ENCODE results near the gene MIOX. TPM values are rescaled to one million over a fixed set of nuclear protein-coding genes. Genes with fewer than 3 reads are reported as not detected.
"Not testable (repeated sequence)": the region's sequence is repeated elsewhere in the genome, so short reads cannot be mapped to it uniquely, and the experiment has no call there.

Gene MIOX
- total RNA-seq, 1 donor from 2014 or later, result not detected

DNA sequence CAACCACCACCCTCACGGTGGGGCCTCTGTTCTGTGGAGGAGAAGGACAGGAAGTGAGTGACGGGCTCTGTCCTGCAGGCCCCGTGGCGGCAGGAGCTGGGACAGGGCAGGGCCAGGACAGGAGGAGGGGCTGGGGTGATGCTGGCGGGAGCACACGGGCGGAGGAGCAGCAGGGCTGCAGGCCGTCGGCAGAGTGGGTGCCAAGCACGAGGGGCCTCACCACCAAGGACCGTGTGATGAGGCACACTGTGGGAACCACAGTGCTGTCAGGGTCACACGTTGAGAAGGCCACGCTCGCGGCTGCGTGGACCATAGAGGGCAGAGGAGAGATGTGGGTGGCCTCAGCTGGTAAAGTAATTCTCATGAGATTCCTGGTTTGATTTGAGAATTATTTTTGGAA, 30.2 kb downstream of the MIOX start:
- TF ChIP-seq, protein P1, sequence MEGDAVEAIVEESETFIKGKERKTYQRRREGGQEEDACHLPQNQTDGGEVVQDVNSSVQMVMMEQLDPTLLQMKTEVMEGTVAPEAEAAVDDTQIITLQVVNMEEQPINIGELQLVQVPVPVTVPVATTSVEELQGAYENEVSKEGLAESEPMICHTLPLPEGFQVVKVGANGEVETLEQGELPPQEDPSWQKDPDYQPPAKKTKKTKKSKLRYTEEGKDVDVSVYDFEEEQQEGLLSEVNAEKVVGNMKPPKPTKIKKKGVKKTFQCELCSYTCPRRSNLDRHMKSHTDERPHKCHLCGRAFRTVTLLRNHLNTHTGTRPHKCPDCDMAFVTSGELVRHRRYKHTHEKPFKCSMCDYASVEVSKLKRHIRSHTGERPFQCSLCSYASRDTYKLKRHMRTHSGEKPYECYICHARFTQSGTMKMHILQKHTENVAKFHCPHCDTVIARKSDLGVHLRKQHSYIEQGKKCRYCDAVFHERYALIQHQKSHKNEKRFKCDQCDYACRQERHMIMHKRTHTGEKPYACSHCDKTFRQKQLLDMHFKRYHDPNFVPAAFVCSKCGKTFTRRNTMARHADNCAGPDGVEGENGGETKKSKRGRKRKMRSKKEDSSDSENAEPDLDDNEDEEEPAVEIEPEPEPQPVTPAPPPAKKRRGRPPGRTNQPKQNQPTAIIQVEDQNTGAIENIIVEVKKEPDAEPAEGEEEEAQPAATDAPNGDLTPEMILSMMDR (IDR thresholded peaks at IDR 0.05; ENCODE audit: borderline replicate concordance), result no peak
- peaks cover 55% of the 10 kb centered on the region for H3K36me3 ChIP-seq
- DNase-seq, result no peak
- no peaks in the 10 kb centered on the region for H3K27me3 ChIP-seq (ENCODE audit: low read depth)
- H3K4me3 ChIP-seq, result no peak overlapping the region
- no peak overlapping the region for H3K27ac ChIP-seq (replicated peaks)
- no peaks in the 10 kb centered on the region for H3K4me1 ChIP-seq
- intact Hi-C loops (cut with micrococcal nuclease), result no loop called here
- no peaks in the 10 kb centered on the region for H3K9me3 ChIP-seq (replicated peaks)

DNA sequence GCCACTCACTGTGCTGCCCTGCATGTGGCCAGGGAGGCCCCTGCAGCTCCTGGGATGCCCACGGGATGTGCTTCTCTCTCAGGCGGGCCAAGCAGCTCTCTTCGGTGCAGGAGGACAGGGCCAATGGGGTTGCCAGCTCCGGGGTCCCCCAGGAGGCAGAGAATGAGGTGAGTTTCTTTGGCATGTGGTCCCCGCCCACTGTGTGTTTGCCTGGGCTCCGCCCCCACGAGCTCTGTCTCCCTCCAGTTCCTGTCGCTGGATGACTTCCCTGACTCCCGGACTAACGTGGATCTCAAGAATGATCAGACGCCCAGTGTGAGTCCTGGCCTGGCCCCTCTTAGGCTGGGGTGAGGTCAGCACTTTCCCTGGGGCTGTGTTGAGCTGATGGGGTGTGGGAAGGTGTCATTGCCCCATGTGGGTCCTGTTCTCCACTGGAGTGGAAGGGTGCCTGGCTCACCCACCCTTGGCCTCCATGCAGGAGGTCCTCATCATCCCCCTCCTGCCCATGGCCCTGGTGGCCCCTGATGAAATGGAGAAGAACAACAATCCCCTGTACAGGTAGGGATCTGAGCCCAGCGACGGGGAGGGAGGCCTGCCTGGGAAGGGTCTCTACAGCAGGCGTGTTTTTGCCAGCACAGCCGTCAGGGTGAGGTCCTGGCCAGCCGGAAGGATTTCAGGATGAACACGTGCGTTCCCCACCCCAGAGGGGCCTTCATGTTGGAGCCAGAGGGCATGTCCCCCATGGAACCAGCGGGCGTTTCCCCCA, 31.0 kb downstream of the MIOX start:
- Histone ChIP-seq H3K36me3 (peaks cover 63% of the 10 kb centered on the region), H3K4me1 (no peaks in the 10 kb centered on the region), H3K27me3 (ENCODE audit: low read depth) (no peaks in the 10 kb centered on the region), H3K4me3 (no peak overlapping the region), H3K9me3 (replicated peaks) (no peaks in the 10 kb centered on the region), H3K27ac (replicated peaks) (no peak overlapping the region)
- no peak for DNase-seq
- TF ChIP-seq, protein P1 (IDR thresholded peaks at IDR 0.05; ENCODE audit: borderline replicate concordance), result no peak
- intact Hi-C loops (cut with micrococcal nuclease), result no loop called here

DNA sequence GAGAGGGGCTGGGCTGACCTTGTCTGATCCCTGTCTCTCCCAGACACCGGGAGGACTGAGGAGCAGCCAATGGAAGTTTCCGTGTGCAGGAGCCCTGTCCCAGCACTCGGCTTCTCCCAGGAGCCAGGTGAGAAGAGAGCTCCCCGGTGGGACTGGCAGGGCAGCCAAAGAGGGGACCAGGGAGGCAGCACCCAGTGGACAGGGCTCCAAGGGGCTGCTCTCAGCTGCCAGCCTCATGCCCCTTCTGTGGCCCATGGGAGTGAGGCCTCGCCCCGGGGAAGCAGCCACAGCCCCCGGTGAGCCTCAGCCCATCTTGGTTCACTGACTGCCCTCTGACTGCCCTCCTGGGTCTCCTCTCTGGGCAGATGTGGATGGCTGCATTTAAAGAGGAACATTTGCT, 31.9 kb downstream of the MIOX start:
- TF ChIP-seq, protein P1 (IDR thresholded peaks at IDR 0.05; ENCODE audit: borderline replicate concordance), result no peak
- no peaks in the 10 kb centered on the region for H3K9me3 ChIP-seq (replicated peaks)
- H3K4me1 ChIP-seq, result peaks cover 3% of the 10 kb centered on the region
- no peaks in the 10 kb centered on the region for H3K27me3 ChIP-seq (ENCODE audit: low read depth)
- peaks cover 72% of the 10 kb centered on the region for H3K36me3 ChIP-seq
- intact Hi-C loops (cut with micrococcal nuclease), result no loop called here
- DNase-seq, result no peak
- no peak overlapping the region for H3K4me3 ChIP-seq
- H3K27ac ChIP-seq (replicated peaks), result no peak overlapping the region

DNA sequence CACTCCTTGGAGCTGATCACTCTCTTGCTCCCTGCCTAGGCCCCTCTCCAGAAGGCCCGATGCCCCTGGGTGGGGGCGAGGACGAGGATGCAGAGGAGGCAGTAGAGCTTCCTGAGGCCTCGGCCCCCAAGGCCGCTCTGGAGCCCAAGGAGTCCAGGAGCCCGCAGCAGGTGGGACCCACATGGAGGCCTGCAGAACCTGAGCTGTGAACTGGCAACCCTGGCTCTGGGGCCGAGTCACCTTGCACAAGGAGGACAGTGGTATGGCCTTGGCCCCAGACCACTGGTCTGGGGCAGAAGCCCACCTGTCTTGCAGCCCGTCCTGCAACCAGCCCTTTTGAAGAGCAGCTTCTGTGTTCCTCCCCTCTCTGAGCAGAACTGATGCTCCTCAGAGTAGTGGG, 32.5 kb downstream of the MIOX start:
- H3K9me3 ChIP-seq (replicated peaks), result no peaks in the 10 kb centered on the region
- no peak overlapping the region for H3K27ac ChIP-seq (replicated peaks)
- H3K27me3 ChIP-seq (ENCODE audit: low read depth), result no peaks in the 10 kb centered on the region
- TF ChIP-seq, protein P1 (IDR thresholded peaks at IDR 0.05; ENCODE audit: borderline replicate concordance), result no peak
- DNase-seq, result no peak
- H3K4me3 ChIP-seq, result no peak overlapping the region
- peaks cover 77% of the 10 kb centered on the region for H3K36me3 ChIP-seq
- intact Hi-C loops (cut with micrococcal nuclease), result no loop called here
- H3K4me1 ChIP-seq, result peaks cover 9% of the 10 kb centered on the region

DNA sequence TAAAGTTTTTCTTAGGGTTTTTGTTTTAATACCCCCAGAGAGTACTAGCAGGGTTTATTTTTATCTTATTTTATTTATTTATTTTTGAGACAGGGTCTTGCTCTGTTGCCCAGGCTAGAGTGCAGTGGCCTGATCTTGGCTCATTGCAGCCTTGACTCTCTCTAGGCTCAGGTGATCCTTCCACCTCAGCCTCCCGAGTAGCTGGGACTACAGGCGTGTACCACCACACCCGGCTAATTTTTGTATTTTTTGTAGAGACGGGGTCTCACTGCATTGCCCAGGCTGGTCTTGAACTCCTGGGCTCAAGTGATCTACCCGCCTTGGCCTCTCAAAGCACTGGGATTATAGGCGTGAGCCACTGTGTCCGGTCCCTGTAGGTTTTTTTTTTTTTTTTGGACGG, 33.5 kb downstream of the MIOX start:
- H3K4me3 ChIP-seq; DNase-seq; intact Hi-C loops (cut with micrococcal nuclease); H3K9me3 ChIP-seq (replicated peaks); H3K27ac ChIP-seq (replicated peaks); H3K27me3 ChIP-seq (ENCODE audit: low read depth): not testable (repeated sequence)
- H3K4me1 ChIP-seq, result peaks cover 19% of the 10 kb centered on the region
- H3K36me3 ChIP-seq, result peaks cover 77% of the 10 kb centered on the region

DNA sequence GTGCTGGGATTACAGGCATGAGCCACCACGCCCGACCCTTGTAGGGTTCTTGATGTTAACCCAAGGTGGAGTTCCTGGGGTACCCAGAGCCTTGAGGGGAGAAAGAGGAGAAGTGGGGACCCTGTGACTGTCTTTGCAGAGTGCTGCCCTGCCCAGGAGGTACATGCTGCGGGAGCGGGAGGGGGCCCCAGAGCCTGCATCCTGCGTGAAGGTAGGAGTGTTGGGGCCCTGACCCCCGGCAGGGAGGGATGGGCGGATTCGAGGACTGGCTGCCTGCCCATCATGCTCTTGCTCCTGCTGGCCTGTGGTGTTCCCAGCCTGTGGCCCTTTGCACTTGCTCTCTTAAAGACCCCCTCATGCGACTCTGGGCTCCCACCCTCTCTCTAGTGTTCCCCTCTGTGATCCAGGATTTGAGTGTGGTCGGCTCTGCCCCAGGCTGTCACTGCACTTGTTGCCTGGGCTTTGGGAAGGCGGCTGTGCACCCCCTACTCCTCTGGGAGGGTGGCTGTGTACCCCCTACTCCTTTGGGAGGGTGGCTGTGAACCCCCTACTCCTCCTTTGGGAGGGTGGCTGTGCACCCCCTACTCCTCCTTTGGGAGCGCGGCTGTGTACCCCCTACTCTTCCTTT, 34.3 kb downstream of the MIOX start:
- no peaks in the 10 kb centered on the region for H3K9me3 ChIP-seq (replicated peaks)
- no peaks in the 10 kb centered on the region for H3K27me3 ChIP-seq (ENCODE audit: low read depth)
- H3K4me1 ChIP-seq, result peaks cover 24% of the 10 kb centered on the region
- intact Hi-C loops (cut with micrococcal nuclease), result no loop called here
- TF ChIP-seq, protein P1 (IDR thresholded peaks at IDR 0.05; ENCODE audit: borderline replicate concordance), result no peak
- H3K36me3 ChIP-seq, result peaks cover 77% of the 10 kb centered on the region
- no peak overlapping the region for H3K27ac ChIP-seq (replicated peaks)
- DNase-seq, result no peak
- no peak overlapping the region for H3K4me3 ChIP-seq

Measured in left ventricle myocardium inferior (tissue), 1 donor.